ENCODE results near the gene COL6A1.
"Not testable (repeated sequence)": the region's sequence is repeated elsewhere in the genome, so short reads cannot be mapped to it uniquely, and the experiment has no call there.

Gene COL6A1

DNA sequence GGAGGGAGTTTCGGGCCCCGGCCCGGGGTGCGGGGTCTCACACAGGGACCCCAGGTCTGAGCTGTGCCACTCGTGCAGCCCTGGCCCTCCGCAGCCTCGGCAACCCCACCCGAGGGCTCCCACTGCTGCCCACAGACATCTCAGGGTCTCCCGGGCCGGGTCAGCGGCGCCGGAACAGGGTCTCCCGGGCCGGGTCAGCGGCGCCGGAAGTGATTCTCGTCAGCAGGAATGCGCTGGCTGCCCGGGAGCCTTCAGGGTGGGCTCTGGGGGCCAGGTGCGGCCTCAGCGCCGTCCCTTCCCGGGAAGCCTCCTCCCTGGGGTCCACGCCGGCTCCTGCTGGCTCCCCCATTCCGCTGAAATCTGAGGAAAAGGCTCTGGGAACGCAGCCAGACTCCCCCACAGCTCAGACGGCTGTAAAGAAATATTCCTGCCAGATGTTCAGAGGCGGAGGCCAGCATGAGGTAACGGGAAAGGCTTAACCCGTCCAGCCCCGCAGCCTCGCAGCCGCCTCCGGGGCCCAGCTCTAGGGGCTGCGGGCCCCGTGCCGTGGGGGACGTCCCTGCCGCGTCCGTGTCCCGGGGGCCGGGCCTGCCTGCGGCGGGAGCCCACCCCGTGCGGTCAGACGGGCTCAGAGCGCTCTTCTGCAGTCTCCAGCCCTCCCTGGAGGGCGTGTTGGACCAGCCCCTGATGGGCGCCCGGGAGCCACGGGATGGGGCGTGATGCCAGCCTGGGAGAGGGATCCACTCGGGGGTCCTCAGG lies 8.7 kb upstream of the COL6A1 start:
- Histone ChIP-seq H3K4me3 (peak overlapping the region; percentile 50 to 71 (median 57)), H3K36me3 (no peaks in the 10 kb centered on the region), H4K20me1 (peaks cover 0 to 30% (median 5%) of the 10 kb centered on the region in 11 experiments; a peak in 10 of 22 replicates), H3K9ac (peak overlapping the region; percentile 54 to 75 (median 69)), H3K4me1 (peaks cover 24 to 52% (median 42%) of the 10 kb centered on the region in 10 experiments), H3K27ac (peak overlapping the region in 4 of 11 experiments; percentile 1 to 60 (median 30); a peak in 4 of 22 replicates), H3K9me3 (replicated peaks in 1 of 11) (no peaks in the 10 kb centered on the region), H3K27me3 (peaks cover 55 to 68% (median 66%) of the 10 kb centered on the region in 11 experiments), H3K4me2 (peak overlapping the region; percentile 88 to 100 (median 97))
- no peak for TF ChIP-seq Cebpa-rat (IDR thresholded peaks at IDR 0.05)

DNA sequence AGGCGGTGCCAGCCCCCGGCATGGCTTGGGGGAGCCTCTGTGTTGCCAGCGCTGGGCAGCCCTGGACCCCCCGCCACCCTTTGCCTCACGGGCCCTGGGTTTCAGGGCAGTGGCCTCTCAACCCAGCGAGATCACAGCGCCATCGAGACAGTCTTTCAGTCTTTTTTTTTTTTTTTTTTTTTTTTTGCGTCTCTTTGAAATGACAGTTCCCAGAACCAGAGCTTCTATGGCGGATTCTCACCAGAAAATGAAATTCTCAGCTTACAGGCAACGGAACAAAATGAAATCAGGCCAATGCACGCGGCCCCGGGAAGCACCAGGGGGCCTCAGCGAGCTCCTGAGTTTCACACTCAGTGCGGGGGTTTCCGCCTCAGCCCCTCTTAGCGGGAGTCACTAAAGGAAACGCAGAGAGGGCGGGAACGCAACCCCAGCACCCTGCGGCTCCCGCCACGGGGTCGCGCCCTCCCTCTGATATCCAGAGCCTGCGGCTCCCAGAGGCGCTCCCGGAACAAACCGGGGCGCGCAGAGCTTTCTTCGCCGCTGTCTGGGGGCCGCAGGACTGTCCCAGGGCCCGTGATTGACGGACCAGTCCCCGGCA lies 8.0 kb upstream of the COL6A1 start:
- peaks cover 55 to 72% (median 66%) of the 10 kb centered on the region in 11 experiments for H3K27me3 ChIP-seq
- peak overlapping the region in 10 of 11 experiments; percentile 8 to 60 (median 50); a peak in 17 of 22 replicates for H3K27ac ChIP-seq
- peak overlapping the region; percentile 88 to 100 (median 97) for H3K4me2 ChIP-seq
- H3K9ac ChIP-seq = peak overlapping the region; percentile 54 to 75 (median 69)
- peaks cover 28 to 57% (median 47%) of the 10 kb centered on the region in 10 experiments for H3K4me1 ChIP-seq
- TF ChIP-seq Cebpa-rat (IDR thresholded peaks at IDR 0.05) = no peak
- peak overlapping the region; percentile 50 to 71 (median 57) for H3K4me3 ChIP-seq
- no peaks in the 10 kb centered on the region for H3K9me3 ChIP-seq (replicated peaks in 1 of 11)
- H4K20me1 ChIP-seq = peaks cover 0 to 30% (median 5%) of the 10 kb centered on the region in 11 experiments; a peak in 10 of 22 replicates
- H3K36me3 ChIP-seq = no peaks in the 10 kb centered on the region

DNA sequence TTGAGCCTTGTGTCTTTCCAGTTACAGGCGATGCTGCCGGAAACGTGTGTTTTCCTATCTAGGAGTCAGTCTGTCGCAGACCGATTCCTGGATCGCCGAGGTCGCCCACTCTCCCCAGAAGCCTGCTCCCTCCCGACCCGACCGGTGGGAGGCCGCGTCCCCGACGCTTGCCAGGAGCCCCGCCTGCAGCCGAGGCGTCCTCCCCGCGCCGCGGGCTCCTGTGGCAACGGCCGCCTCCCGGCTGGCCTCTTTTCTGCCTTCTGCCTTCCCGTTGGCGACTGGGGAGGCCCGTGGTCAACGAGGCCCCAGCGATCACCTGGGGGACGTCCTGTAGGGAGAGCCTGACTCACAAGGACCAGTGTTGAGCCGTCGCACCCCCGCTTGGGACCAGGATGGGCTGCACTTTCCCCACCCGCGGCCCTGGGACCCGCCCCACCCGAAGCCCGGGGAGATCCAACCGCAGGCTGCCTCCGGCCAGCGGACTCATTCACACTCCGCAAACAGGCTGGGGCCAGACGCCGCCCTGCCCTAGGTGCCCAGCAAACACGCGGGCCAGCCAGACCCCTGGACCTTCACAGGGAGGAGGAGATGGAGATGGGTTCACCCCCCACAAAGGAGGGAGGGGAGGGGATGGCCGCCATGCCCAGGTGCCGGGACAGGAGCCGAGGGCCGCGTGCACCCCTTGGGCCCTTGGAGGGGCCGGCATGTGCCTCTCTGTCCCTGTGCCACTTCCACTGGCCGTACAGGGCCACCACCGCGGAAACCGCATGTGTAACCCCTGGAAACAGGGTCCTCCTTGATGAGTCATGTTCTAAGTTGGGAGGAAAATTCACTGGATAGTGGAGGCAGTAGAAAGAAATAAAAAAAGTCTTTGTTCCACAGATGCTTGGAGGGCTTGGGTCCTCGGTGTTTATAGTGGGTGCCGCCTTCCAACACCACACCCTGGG lies 7.2 kb upstream of the COL6A1 start:
- Histone ChIP-seq H3K9me3 (replicated peaks in 1 of 11) (no peaks in the 10 kb centered on the region), H3K4me2 (peak overlapping the region; percentile 88 to 100 (median 97)), H3K36me3 (no peaks in the 10 kb centered on the region), H3K4me3 (peak overlapping the region; percentile 50 to 71 (median 57)), H3K27me3 (peaks cover 55 to 74% (median 68%) of the 10 kb centered on the region in 11 experiments), H4K20me1 (peaks cover 0 to 30% (median 5%) of the 10 kb centered on the region in 11 experiments; a peak in 10 of 22 replicates), H3K4me1 (peaks cover 34 to 64% (median 54%) of the 10 kb centered on the region in 10 experiments), H3K27ac (peak overlapping the region in 10 of 11 experiments; percentile 8 to 60 (median 50); a peak in 18 of 22 replicates), H3K9ac (peak overlapping the region; percentile 54 to 75 (median 69))
- no peak for TF ChIP-seq Cebpa-rat (IDR thresholded peaks at IDR 0.05)

DNA sequence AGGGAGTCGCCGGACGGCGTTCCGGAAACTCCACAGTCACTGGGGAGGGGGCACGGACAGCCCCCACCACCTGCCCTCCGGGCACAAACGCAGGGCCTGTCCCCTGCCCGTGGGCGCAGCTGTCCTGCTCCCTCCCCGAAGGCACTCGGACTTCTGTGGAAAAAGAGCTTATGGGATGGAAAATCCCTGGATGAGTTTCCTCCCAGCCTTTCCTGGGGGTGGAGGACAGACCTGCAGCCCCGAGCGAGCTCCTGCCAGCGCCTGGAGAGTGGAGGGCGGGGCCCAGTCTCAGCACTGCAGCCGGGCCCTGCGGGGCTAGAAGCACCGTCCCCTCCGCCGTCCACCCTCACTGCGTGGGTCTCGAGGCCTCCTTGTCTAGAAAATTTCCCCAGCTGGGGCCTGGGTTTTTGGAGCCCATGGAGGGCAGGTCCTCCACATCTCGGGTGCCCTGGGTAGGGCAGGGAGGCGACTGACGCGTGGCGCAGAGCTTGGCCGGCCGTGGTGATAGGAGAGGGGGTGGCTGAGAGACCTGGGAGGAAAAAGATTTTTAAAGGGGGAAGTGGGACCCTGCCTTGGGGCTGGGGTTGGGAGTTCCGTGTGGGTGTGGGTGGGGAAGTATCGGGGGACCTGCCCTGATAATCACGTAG lies 6.4 kb upstream of the COL6A1 start:
- Histone ChIP-seq H3K4me3 (peak overlapping the region in 8 of 10 experiments; percentile 55 to 71 (median 59); a peak in 12 of 20 replicates), H4K20me1 (peaks cover 0 to 28% (median 5%) of the 10 kb centered on the region in 11 experiments; a peak in 10 of 22 replicates), H3K27ac (no peak overlapping the region), H3K27me3 (peaks cover 55 to 82% (median 68%) of the 10 kb centered on the region in 11 experiments), H3K4me1 (peaks cover 34 to 67% (median 56%) of the 10 kb centered on the region in 10 experiments), H3K9ac (peak overlapping the region in 4 of 11 experiments; percentile 38 to 72 (median 68); a peak in 4 of 22 replicates), H3K36me3 (no peaks in the 10 kb centered on the region), H3K9me3 (replicated peaks in 1 of 11) (no peaks in the 10 kb centered on the region), H3K4me2 (peak overlapping the region; percentile 88 to 100 (median 97))
- TF ChIP-seq Cebpa-rat (IDR thresholded peaks at IDR 0.05) = no peak

DNA sequence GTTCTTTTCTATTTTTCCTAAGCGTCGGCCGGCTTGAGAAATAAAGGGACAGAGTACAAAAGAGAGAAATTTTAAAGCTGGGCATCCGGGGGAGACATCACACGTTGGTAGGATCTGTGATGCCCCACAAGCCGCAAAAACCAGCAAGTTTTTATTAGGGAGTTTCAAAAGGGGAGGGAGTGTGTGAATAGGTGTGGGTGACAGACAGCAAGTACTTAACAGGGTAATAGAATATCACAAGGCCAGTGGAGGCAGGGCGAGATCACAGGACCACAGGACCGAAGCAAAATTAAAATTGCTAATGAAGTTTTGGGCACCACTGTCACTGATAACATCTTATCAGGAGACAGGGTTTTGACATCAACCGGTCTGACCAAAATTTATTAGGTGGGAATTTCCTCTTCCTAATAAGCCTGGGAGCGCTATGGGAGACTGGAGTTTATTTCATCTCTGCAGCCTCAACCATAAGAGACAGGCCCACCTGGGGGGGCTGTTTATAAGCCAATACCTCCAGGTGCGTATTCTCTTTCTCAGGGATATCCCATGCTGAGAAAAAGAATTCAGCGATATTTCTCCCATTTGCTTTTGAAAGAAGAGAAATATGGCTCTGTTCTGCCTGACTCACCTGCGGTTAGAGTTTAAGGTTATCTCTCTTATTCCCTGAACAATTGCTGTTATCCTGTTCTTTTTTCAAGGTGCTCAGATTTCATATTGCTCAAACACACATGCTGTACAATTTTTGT lies 5.7 kb upstream of the COL6A1 start:
- Histone ChIP-seq H4K20me1 (peaks cover 0 to 26% (median 5%) of the 10 kb centered on the region in 11 experiments; a peak in 10 of 22 replicates), H3K4me1 (peaks cover 36 to 69% (median 55%) of the 10 kb centered on the region in 10 experiments), H3K27me3 (peaks cover 55 to 84% (median 67%) of the 10 kb centered on the region in 11 experiments)
- not testable (repeated sequence) for H3K4me2 ChIP-seq; H3K4me3 ChIP-seq; H3K9me3 ChIP-seq (replicated peaks in 1 of 11); H3K9ac ChIP-seq; H3K36me3 ChIP-seq; H3K27ac ChIP-seq

DNA sequence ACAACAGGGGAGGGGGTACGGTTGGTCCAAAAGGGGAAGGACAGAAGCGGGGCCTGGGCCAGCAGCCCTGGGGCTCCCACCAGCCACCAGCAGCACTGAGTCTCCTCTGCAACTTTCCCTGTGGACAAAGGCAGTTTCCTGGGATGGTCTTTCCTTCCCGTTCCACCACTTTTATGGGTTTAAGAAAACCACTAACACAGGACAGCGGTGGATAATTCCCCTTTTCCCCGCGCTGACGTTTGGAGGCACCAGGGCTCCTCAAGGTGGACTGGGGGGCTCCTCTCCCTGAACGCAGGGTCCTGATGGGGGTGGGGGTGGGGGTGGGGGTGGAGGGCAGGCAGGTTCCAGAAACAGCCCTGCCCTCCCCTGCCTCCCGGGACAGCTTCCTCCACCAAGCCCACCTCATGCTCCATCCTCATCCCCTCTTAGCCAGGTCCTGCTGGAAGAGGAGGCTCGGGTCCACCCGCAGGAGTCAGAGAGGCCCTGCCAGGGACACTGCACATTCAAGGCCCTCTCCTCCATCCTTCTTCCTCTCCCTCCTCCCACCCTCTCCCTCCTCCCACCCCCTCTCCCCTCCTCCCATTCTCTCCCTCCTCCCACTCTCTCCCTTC lies 4.8 kb upstream of the COL6A1 start:
- Histone ChIP-seq H3K27me3 (peaks cover 53 to 77% (median 59%) of the 10 kb centered on the region in 11 experiments), H4K20me1 (peaks cover 0 to 26% (median 7%) of the 10 kb centered on the region in 11 experiments; a peak in 9 of 22 replicates), H3K4me1 (peaks cover 38 to 69% (median 58%) of the 10 kb centered on the region in 10 experiments), H3K4me3 (no peak overlapping the region), H3K4me2 (no peak overlapping the region), H3K36me3 (no peaks in the 10 kb centered on the region), H3K9ac (no peak overlapping the region), H3K9me3 (replicated peaks in 1 of 11) (no peaks in the 10 kb centered on the region), H3K27ac (no peak overlapping the region)
- TF ChIP-seq Cebpa-rat (IDR thresholded peaks at IDR 0.05) = no peak

DNA sequence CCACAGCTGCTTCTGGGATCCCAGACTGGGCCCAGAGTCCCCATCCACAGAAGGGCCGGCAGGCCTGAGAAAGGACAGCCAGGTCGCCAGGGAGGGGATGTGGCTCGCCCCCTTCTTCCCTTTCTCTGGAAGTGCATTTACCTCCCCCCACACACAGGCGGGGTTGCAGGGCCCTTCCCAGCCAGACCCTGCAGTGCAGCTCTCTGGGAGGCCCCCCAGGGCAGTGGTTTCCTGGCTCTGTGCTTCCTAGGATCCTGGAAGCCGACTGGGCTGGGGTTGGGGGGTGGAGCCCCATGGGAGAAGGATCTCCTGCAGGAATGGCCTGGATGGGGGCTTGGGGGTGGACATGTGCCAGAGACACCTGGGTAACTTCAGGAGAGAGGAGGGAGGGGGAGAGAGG lies 4.2 kb upstream of the COL6A1 start:
- Histone ChIP-seq H3K36me3 (no peaks in the 10 kb centered on the region), H3K4me3 (no peak overlapping the region), H4K20me1 (peaks cover 0 to 24% (median 8%) of the 10 kb centered on the region in 11 experiments; a peak in 13 of 22 replicates), H3K9me3 (replicated peaks in 1 of 11) (no peaks in the 10 kb centered on the region), H3K4me2 (peak overlapping the region in 1 of 11 experiments; percentile 38; a peak in 5 of 22 replicates), H3K27ac (no peak overlapping the region), H3K4me1 (peaks cover 42 to 69% (median 60%) of the 10 kb centered on the region in 10 experiments), H3K9ac (no peak overlapping the region), H3K27me3 (peaks cover 53 to 77% (median 59%) of the 10 kb centered on the region in 11 experiments)
- TF ChIP-seq Cebpa-rat (IDR thresholded peaks at IDR 0.05) = no peak
